K562 (cell line): ENCODE measurements around the gene RHCG. TPM values are rescaled to one million over a fixed set of nuclear protein-coding genes. Genes with fewer than 3 reads are reported as not detected.
A peak's percentile ranks its signal among the peaks of the same experiment; 100 is the strongest.

Source experiments
- ATAC-seq: fragments of 200-7000 bp; cut with Tn5 transposase; 3 replicates; pipeline ENCODE4 v1.9.1; 2020; ENCODE audit warnings: moderate library complexity
- BruUV-seq: library from RNA; stranded (reverse); fragments of 400-500 nt; replicated peaks from 2 replicates; lab custom pipeline; 2021; lab: Mats Ljungman, UMichigan
- CTCF ChIA-PET: fragments of 300-600 bp; formaldehyde crosslinking; extraction: SDS; loops from one replicate; lab custom pipeline; 2021; ENCODE audit warnings: low intra/inter-chr PET ratio; lab: Yijun Ruan, JAX
- POLR2A ChIA-PET: fragments of 300-600, 350-650 bp; sonication (Branson Sonifier 250); formaldehyde crosslinking; extraction: SDS; loops from one replicate; lab custom pipeline; 2021; ENCODE audit warnings: antibody characterized with exemption, inconsistent platforms; lab: Yijun Ruan, JAX
- DNase-seq, 4 experiments: peaks; one replicate each; pipeline versions ENCODE4 v3.0.0 to v3.0.0-alpha.2; 2011 to 2018; ENCODE audit warnings: low spot score in 3 of 4, mixed read lengths in 3 of 4; ENCODE audit errors: extremely low read depth in 1 of 4
- FAIRE-seq: peaks from 2 replicates; lab custom pipeline; 2011; peaks lifted over from hg19 to GRCh38; lab: Jason Lieb, UNC
- H2AFZ ChIP-seq: 2 replicates; pipeline ENCODE4 v1.6.0; 2011; ENCODE audit warnings: low read depth, low read length, control low read depth, inconsistent platforms
- H3K27ac ChIP-seq: fragments of 200-600 bp; 3 replicates; pipeline ENCODE4 v1.8.0; 2011; ENCODE audit warnings: low read depth, mild to moderate bottlenecking, control low read depth, inconsistent platforms, low read length, moderate library complexity, mixed read lengths; ENCODE audit errors: extremely low read depth
- H3K27me3 ChIP-seq, 2 experiments: fragments of 300-600 bp in 1 of 2; 2 replicates in 1 of 2; 3 replicates in 1 of 2; pipeline versions ENCODE4 v1.6.0 to v1.8.0; 2011; ENCODE audit warnings: inconsistent platforms in 2 of 2, low read length in 2 of 2, mild to moderate bottlenecking in 1 of 2, mixed read lengths in 1 of 2, moderate library complexity in 1 of 2; ENCODE audit not compliant: control insufficient read depth in 2 of 2, insufficient read depth in 2 of 2
- H3K36me3 ChIP-seq: fragments of 300-600 bp; 3 replicates; pipeline ENCODE4 v1.8.0; 2011; ENCODE audit warnings: mild to moderate bottlenecking, low read length, inconsistent platforms; ENCODE audit not compliant: control insufficient read depth, insufficient read depth
- H3K4me1 ChIP-seq, 2 experiments: fragments of 200-600 bp in 1 of 2; replicated peaks in 1 of 2; 2 replicates in 1 of 2; 3 replicates in 1 of 2; pipeline versions ENCODE4 v1.5.1 to v1.8.0; 2011; ENCODE audit warnings: inconsistent platforms in 2 of 2, low read length in 2 of 2, mild to moderate bottlenecking in 1 of 2, mixed read lengths in 1 of 2, moderate library complexity in 1 of 2; ENCODE audit not compliant: control insufficient read depth in 2 of 2, insufficient read depth in 2 of 2
- H3K4me2 ChIP-seq: 2 replicates; pipeline ENCODE4 v1.6.1; 2011; ENCODE audit warnings: low read length, control low read depth, inconsistent platforms, mixed read lengths; ENCODE audit not compliant: insufficient read depth
- H3K4me3 ChIP-seq: fragments of 200-600 bp; sonication (generic), shearing (Covaris generic); 2 replicates; pipeline ENCODE4 v1.5.1; 2016; ENCODE audit warnings: control low read depth, inconsistent platforms
- H3K79me2 ChIP-seq: fragments of 200-600 bp; 3 replicates; pipeline ENCODE4 v1.8.0; 2011; ENCODE audit warnings: low read length, inconsistent platforms; ENCODE audit not compliant: control insufficient read depth, insufficient read depth
- H3K9ac ChIP-seq, 2 experiments: 2 replicates each; pipeline versions ENCODE4 v1.6.0 to v1.6.1; 2011; ENCODE audit warnings: low read depth in 2 of 2, low read length in 2 of 2, control low read depth in 1 of 2, inconsistent platforms in 1 of 2, mild to moderate bottlenecking in 1 of 2, mixed read lengths in 1 of 2; ENCODE audit not compliant: insufficient read depth in 1 of 2
- H3K9me1 ChIP-seq: one replicate; pipeline ENCODE4 v1.6.0; 2011; ENCODE audit warnings: inconsistent platforms, mild to moderate bottlenecking, low read length, moderate library complexity; ENCODE audit not compliant: control insufficient read depth, insufficient read depth
- H3K9me3 ChIP-seq: replicated peaks from 2 replicates; pipeline ENCODE4 v1.5.1; 2011; ENCODE audit warnings: low read depth, low read length, inconsistent platforms; ENCODE audit not compliant: control insufficient read depth, insufficient read depth
- H4K20me1 ChIP-seq: replicated peaks from 2 replicates; pipeline ENCODE4 v1.6.1; 2011; ENCODE audit warnings: low read length, inconsistent platforms, mixed read lengths; ENCODE audit not compliant: control insufficient read depth, insufficient read depth
- CBFA2T2 ChIP-seq: fragments of 450-650 bp; conservative IDR thresholded peaks from 2 replicates; pipeline ENCODE4 v1.6.1; 2017; ENCODE audit warnings: mild to moderate bottlenecking
- DMBX1 ChIP-seq: fragments of 250-450 bp; sonication (Bioruptor Pico); IDR thresholded peaks from 2 replicates; pipeline ENCODE4 v1.8.0; 2022; ENCODE audit warnings: inconsistent platforms, mild to moderate bottlenecking, moderate library complexity, borderline replicate concordance
- ELF2 ChIP-seq: fragments of 250-450 bp; sonication (Bioruptor Pico); IDR thresholded peaks from 2 replicates; pipeline ENCODE4 v1.5.0; 2021; ENCODE audit warnings: mild to moderate bottlenecking
- MCM2 ChIP-seq: fragments of 450-650 bp; IDR thresholded peaks from 2 replicates; pipeline ENCODE4 v1.6.1; 2017; ENCODE audit warnings: low read depth, mild to moderate bottlenecking
- MXD1 ChIP-seq: fragments of 250-450 bp; sonication (Bioruptor Pico); IDR thresholded peaks from 2 replicates; pipeline ENCODE4 v1.8.0; 2021; ENCODE audit warnings: borderline replicate concordance, mild to moderate bottlenecking, moderate library complexity; ENCODE audit not compliant: poor library complexity, severe bottlenecking
- NUFIP1 ChIP-seq: fragments of 450-650 bp; IDR thresholded peaks from 2 replicates; pipeline ENCODE4 v1.6.1; 2018; ENCODE audit not compliant: partially characterized antibody
- RBM25 ChIP-seq: fragments of 200-400 bp; formaldehyde crosslinking; IDR thresholded peaks from 2 replicates; pipeline ENCODE4 v1.6.1; 2018; ENCODE audit warnings: low read length, low read depth, moderate library complexity; ENCODE audit not compliant: severe bottlenecking
- SNAPC5 ChIP-seq: fragments of 250-450 bp; sonication (Bioruptor Pico); IDR thresholded peaks from 2 replicates; pipeline ENCODE4 v1.8.0; 2021; ENCODE audit warnings: moderate library complexity, mild to moderate bottlenecking, inconsistent platforms
- SRSF3 ChIP-seq: fragments of 200-400 bp; formaldehyde crosslinking; IDR thresholded peaks from 2 replicates; pipeline ENCODE4 v1.6.1; 2016; ENCODE audit warnings: mild to moderate bottlenecking, low read length, moderate library complexity; ENCODE audit not compliant: insufficient read depth
- TFAM ChIP-seq: fragments of 250-450 bp; sonication (Bioruptor Pico); conservative IDR thresholded peaks from 2 replicates; pipeline ENCODE4 v1.5.0; 2021; ENCODE audit warnings: mild to moderate bottlenecking, moderate library complexity
- TGIF2 ChIP-seq: sonication (generic); formaldehyde crosslinking; IDR thresholded peaks from 2 replicates; pipeline ENCODE4 v1.8.1; 2022; ENCODE audit warnings: mild to moderate bottlenecking, missing genetic modification reagents, moderate library complexity
- USF2 ChIP-seq: sonication (generic); formaldehyde crosslinking; IDR thresholded peaks from 2 replicates; pipeline ENCODE4 v1.5.0; 2020; ENCODE audit warnings: missing genetic modification reagents
- ZBTB2 ChIP-seq: fragments of 450-650 bp; IDR thresholded peaks from 2 replicates; pipeline ENCODE4 v1.6.1; 2016; ENCODE audit warnings: antibody characterized with exemption
- ZNF699 ChIP-seq: fragments of 250-450 bp; sonication (Bioruptor Pico); IDR thresholded peaks from 2 replicates; pipeline ENCODE4 v1.8.0; 2021; ENCODE audit warnings: mild to moderate bottlenecking, moderate library complexity; ENCODE audit not compliant: insufficient replicate concordance
- WGBS: fragments of 100-300 bp; shearing (Covaris generic); methylation state at CpG from one replicate; pipeline ENCODE4 v1.1.6; 2016; ENCODE audit warnings: low coverage, mixed read lengths; ENCODE audit not compliant: insufficient coverage; ENCODE audit errors: missing lambda C conversion rate; 5-methylcytosine and 5-hydroxymethylcytosine counted together
- in situ Hi-C: fragments of 300-500 bp; cut with MboI; formaldehyde crosslinking; loops from 4 replicates; pipeline ENCODE4 v1.15.0; 2018; ENCODE audit warnings: inconsistent platforms, mixed read lengths
- intact Hi-C: fragments of 100-400 bp; cut with micrococcal nuclease; formaldehyde crosslinking; loops from 2 replicates; pipeline ENCODE4 v1.14.2; 2022
- polyA plus RNA-seq, 8 experiments: library from polyadenylated mRNA; depleted of rRNA in 4 of 8; stranded (reverse) in 5 of 8; unstranded in 3 of 8; fragments of >200 nt; fragmentation: Nextera tagmentation in 2 of 8; fragmentation: Illumina TruSeq in 1 of 8; extraction: Ambion mirVana in 2 of 8; extraction: Trizol in 1 of 8; gene quantifications; 2 replicates each; pipeline versions ENCODE4 v1.2.1 to v1.2.3, GENCODE V29; 2011 to 2014; ENCODE audit warnings: inconsistent platforms in 1 of 8, missing spikeins in 1 of 8
- total RNA-seq, 7 experiments: library from RNA; depleted of rRNA in 6 of 7; stranded (reverse); fragments of >200 nt in 6 of 7; fragmentation: Illumina TruSeq in 2 of 7; extraction: Trizol in 2 of 7; gene quantifications; 2 replicates each; pipeline versions ENCODE4 v1.2.1 to v1.2.3, GENCODE V29; 2011 to 2021; ENCODE audit warnings: low replicate concordance in 1 of 7

The RHCG gene
- total and polyA plus RNA-seq, 9 of the 15 experiments (the other 6 are each of a cell fraction or from before 2014, with no cell fraction given), result not detected

GRCh38 chr15:89458440-89458839 lies 37.9 kb downstream of the RHCG start:
- no peak overlapping the region for H2AFZ ChIP-seq
- TF ChIP-seq RBM25 (peak; percentile 55), ZNF699 (CRISPR knock-in tag) (no peak)
- in situ Hi-C loops (no loop called here), intact Hi-C loops (no loop called here)
- no peak overlapping the region for H3K4me2 ChIP-seq
- no peak overlapping the region for H3K4me3 ChIP-seq
- H3K79me2 ChIP-seq, result no peaks in the 10 kb centered on the region
- ATAC-seq, result no peak
- ChIA-PET POLR2A (interaction anchor here (0.6 kb wide), 1 partner anchor 14 kb away, joined by 4 read pairs; no protein-coding TSS in a partner anchor), CTCF (no interaction called here)
- H3K36me3 ChIP-seq, result no peaks in the 10 kb centered on the region
- H3K9ac ChIP-seq, result no peak overlapping the region
- H3K9me1 ChIP-seq, result no peaks in the 10 kb centered on the region
- peaks cover 0 to 4% of the 10 kb centered on the region in 2 experiments; a peak in 2 of 5 replicates for H3K27me3 ChIP-seq
- no peak for FAIRE-seq
- H4K20me1 ChIP-seq, result no peaks in the 10 kb centered on the region; the same call in 1 of the 2 replicates
- 3% methylated on average over 4 of the region's 4 CpGs for WGBS
- no peak for DNase-seq
- H3K4me1 ChIP-seq, result no peaks in the 10 kb centered on the region
- H3K9me3 ChIP-seq, result no peaks in the 10 kb centered on the region
- BruUV-seq, result no TSS peak
- no peak overlapping the region for H3K27ac ChIP-seq

- no peak overlapping the region for H3K27ac ChIP-seq
- H3K4me1 ChIP-seq, result no peaks in the 10 kb centered on the region
- H3K79me2 ChIP-seq, result no peaks in the 10 kb centered on the region
- ChIA-PET CTCF (no interaction called here), POLR2A (interaction anchor here (0.9 kb wide), 2 partner anchors 10 to 11 kb away, joined by 3 read pairs; no protein-coding TSS in a partner anchor)
- FAIRE-seq (peak; percentile 95), DNase-seq (peak; percentile 49 to 77 (median 74)), ATAC-seq (peak; percentile 95)
- H3K4me3 ChIP-seq, result no peak overlapping the region
- H3K9me3 ChIP-seq, result no peaks in the 10 kb centered on the region
- H3K27me3 ChIP-seq, result no peaks in the 10 kb centered on the region; a peak in 1 of 5 replicates
- H3K4me2 ChIP-seq, result no peak overlapping the region
- H3K9ac ChIP-seq, result no peak overlapping the region
- H2AFZ ChIP-seq, result peak overlapping the region; percentile 80
- intact Hi-C loops, result no loop called here
- in situ Hi-C loops, result no loop called here
- no peaks in the 10 kb centered on the region for H3K36me3 ChIP-seq
- no peaks in the 10 kb centered on the region for H3K9me1 ChIP-seq
- BruUV-seq, result no TSS peak
- H4K20me1 ChIP-seq, result no peaks in the 10 kb centered on the region; the same call in 1 of the 2 replicates
- TF ChIP-seq SNAPC5 (CRISPR knock-in tag), result no peak
- no peak for TF ChIP-seq NUFIP1
- peak; percentile 91 for TF ChIP-seq USF2 (CRISPR knock-in tag)
- TF ChIP-seq TGIF2, result no peak
- no peak for TF ChIP-seq ZBTB2
- no peak for TF ChIP-seq DMBX1 (CRISPR knock-in tag)
- TF ChIP-seq MXD1, result no peak
- no peak for TF ChIP-seq SRSF3
- no peak for TF ChIP-seq MCM2
- TF ChIP-seq TFAM, result no peak
- no peak for TF ChIP-seq ELF2 (CRISPR knock-in tag)
- TF ChIP-seq CBFA2T2, result peak; percentile 72
Measured at GRCh38 chr15:89457086-89457485, 39.3 kb downstream of the RHCG start.
